ENCODE measurements around the gene FNBP1. TPM values are rescaled to one million over a fixed set of nuclear protein-coding genes. Genes with fewer than 3 reads are reported as not detected.

The FNBP1 gene
- total RNA-seq, 1 donor from 2014 or later, result 34.9 TPM

DNA sequence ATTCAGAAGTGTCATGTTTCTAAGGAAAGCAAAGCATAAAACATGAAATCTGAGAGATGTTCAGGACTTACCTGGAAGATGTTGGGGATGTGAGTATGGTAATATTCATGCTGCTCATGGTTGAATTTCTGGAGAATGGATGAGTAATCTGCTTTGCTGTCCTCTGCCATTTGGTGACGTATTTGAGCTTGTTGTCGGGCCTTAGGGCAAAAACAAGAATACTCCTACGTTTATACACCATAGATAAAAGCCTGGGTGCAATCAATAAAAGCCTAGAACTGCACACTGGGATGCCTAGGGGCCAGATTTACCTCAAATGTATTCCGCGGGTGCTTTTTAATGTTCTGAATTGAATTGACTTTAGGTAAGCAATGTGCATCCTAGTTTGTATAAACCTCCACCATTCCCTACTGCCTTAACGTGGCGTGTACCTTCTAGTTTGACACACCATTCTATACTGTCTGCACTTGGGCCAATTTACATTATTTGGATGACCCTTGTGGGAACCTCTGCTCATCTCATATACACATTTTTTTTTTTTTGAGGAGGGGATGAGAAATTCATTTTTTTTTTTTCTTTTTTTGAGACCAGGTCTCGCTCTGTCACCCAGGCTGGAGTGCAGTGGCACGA lies 113.4 kb downstream of the FNBP1 start:
- Histone ChIP-seq H3K9ac (no peak overlapping the region), H4K20me1 (ENCODE audit: low read depth) (no peaks in the 10 kb centered on the region), H3K36me3 (no peaks in the 10 kb centered on the region), H3K79me2 (ENCODE audit: low read depth) (no peaks in the 10 kb centered on the region), H3K4me1 (peaks cover 21% of the 10 kb centered on the region), H3K9me3 (ENCODE audit: low read depth) (no peaks in the 10 kb centered on the region), H3F3A (ENCODE audit: low read depth) (no peaks in the 10 kb centered on the region), H3K4me3 (no peak overlapping the region), H3K27ac (no peak overlapping the region), H3K27me3 (no peaks in the 10 kb centered on the region), H3K4me2 (no peak overlapping the region), H2AFZ (replicated peaks) (no peak overlapping the region)
- H3K36me3 Mint-ChIP-seq, result peaks cover 10% of the 10 kb centered on the region
- H3K27ac Mint-ChIP-seq, result no peak overlapping the region
- H3K4me3 Mint-ChIP-seq, result no peak overlapping the region
- TF ChIP-seq, protein P1, sequence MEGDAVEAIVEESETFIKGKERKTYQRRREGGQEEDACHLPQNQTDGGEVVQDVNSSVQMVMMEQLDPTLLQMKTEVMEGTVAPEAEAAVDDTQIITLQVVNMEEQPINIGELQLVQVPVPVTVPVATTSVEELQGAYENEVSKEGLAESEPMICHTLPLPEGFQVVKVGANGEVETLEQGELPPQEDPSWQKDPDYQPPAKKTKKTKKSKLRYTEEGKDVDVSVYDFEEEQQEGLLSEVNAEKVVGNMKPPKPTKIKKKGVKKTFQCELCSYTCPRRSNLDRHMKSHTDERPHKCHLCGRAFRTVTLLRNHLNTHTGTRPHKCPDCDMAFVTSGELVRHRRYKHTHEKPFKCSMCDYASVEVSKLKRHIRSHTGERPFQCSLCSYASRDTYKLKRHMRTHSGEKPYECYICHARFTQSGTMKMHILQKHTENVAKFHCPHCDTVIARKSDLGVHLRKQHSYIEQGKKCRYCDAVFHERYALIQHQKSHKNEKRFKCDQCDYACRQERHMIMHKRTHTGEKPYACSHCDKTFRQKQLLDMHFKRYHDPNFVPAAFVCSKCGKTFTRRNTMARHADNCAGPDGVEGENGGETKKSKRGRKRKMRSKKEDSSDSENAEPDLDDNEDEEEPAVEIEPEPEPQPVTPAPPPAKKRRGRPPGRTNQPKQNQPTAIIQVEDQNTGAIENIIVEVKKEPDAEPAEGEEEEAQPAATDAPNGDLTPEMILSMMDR (IDR thresholded peaks at IDR 0.05), result no peak
- TF ChIP-seq EZH2 (IDR thresholded peaks at IDR 0.05) (no peak), EZH2phosphoT487 (IDR thresholded peaks at IDR 0.05) (no peak)
- no peak for DNase-seq (ENCODE audit: low spot score)
- peaks cover 26% of the 10 kb centered on the region for H3K4me1 Mint-ChIP-seq
- no peaks in the 10 kb centered on the region for H3K27me3 Mint-ChIP-seq (ENCODE audit: insufficient read depth, low read depth)
- H3K9me3 Mint-ChIP-seq, result no peaks in the 10 kb centered on the region

DNA sequence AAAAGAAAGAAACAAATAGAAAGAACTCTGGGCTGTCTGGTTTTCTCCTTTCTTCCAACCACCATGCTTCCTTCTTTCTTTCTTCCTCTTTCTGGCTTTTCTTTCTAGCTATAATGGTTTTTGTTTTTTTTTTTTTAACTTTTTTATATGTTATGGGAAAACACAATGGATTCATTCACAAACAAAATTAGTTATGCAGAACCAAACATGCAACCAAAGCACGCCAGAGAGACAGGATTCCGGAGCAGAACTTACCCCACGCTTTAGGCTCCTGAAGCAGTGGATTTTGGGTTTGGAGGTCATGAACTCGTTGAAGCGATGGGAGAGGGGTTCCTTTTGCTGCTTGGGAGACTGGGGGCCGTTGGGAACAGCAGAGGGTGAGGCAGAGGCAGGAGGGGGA lies 119.4 kb downstream of the FNBP1 start:
- no peaks in the 10 kb centered on the region for H3K27me3 Mint-ChIP-seq (ENCODE audit: insufficient read depth, low read depth)
- H3K4me3 ChIP-seq, result no peak overlapping the region
- H3K4me1 Mint-ChIP-seq, result peaks cover 3% of the 10 kb centered on the region
- no peaks in the 10 kb centered on the region for H3K27me3 ChIP-seq
- H3K4me3 Mint-ChIP-seq, result no peak overlapping the region
- no peak overlapping the region for H3K4me2 ChIP-seq
- no peaks in the 10 kb centered on the region for H4K20me1 ChIP-seq (ENCODE audit: low read depth)
- peaks cover 15% of the 10 kb centered on the region for H3K36me3 Mint-ChIP-seq
- H3K9ac ChIP-seq, result no peak overlapping the region
- H2AFZ ChIP-seq (replicated peaks), result no peak overlapping the region
- no peaks in the 10 kb centered on the region for H3K4me1 ChIP-seq
- no peak overlapping the region for H3K27ac ChIP-seq
- no peak for DNase-seq (ENCODE audit: low spot score)
- H3K27ac Mint-ChIP-seq, result no peak overlapping the region
- H3K9me3 Mint-ChIP-seq, result no peaks in the 10 kb centered on the region
- no peak for TF ChIP-seq EZH2phosphoT487 (IDR thresholded peaks at IDR 0.05)
- TF ChIP-seq, protein P1 (IDR thresholded peaks at IDR 0.05), result no peak
- TF ChIP-seq EZH2 (IDR thresholded peaks at IDR 0.05), result no peak
- no peaks in the 10 kb centered on the region for H3K79me2 ChIP-seq (ENCODE audit: low read depth)
- H3F3A ChIP-seq (ENCODE audit: low read depth), result no peaks in the 10 kb centered on the region
- no peaks in the 10 kb centered on the region for H3K9me3 ChIP-seq (ENCODE audit: low read depth)
- no peaks in the 10 kb centered on the region for H3K36me3 ChIP-seq

DNA sequence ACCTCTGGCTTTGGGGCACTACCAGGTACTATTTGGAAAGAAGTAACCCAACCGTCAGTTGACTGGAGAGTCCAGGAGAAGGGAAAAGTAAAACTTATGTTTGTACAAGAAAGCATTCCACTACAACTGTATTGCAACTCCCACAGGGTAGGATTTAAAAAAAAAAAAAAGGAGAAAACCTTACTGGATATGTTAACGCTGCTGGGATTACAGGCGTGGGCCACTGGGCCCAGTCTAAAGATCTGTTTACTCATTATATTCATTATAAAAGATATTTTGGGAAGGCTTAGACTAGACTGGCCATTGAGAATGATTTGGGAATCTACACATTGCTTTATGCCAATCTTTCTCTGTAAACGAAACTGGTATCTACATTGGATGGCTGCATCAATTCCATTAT lies 121.1 kb downstream of the FNBP1 start:
- no peak overlapping the region for H3K27ac ChIP-seq
- no peaks in the 10 kb centered on the region for H4K20me1 ChIP-seq (ENCODE audit: low read depth)
- no peaks in the 10 kb centered on the region for H3K4me1 ChIP-seq
- no peaks in the 10 kb centered on the region for H3K36me3 ChIP-seq
- no peaks in the 10 kb centered on the region for H3F3A ChIP-seq (ENCODE audit: low read depth)
- no peaks in the 10 kb centered on the region for H3K79me2 ChIP-seq (ENCODE audit: low read depth)
- no peaks in the 10 kb centered on the region for H3K27me3 ChIP-seq
- TF ChIP-seq, protein P1 (IDR thresholded peaks at IDR 0.05), result no peak
- TF ChIP-seq EZH2phosphoT487 (IDR thresholded peaks at IDR 0.05), result no peak
- TF ChIP-seq EZH2 (IDR thresholded peaks at IDR 0.05), result no peak
- no peak overlapping the region for H3K4me3 ChIP-seq
- H2AFZ ChIP-seq (replicated peaks), result no peak overlapping the region
- Mint-ChIP-seq H3K27me3 (ENCODE audit: insufficient read depth, low read depth) (no peaks in the 10 kb centered on the region), H3K36me3 (peaks cover 10% of the 10 kb centered on the region), H3K4me3 (no peak overlapping the region), H3K4me1 (peaks cover 3% of the 10 kb centered on the region), H3K27ac (no peak overlapping the region), H3K9me3 (no peaks in the 10 kb centered on the region)
- H3K9me3 ChIP-seq (ENCODE audit: low read depth), result no peaks in the 10 kb centered on the region
- H3K4me2 ChIP-seq, result no peak overlapping the region
- H3K9ac ChIP-seq, result no peak overlapping the region
- DNase-seq (ENCODE audit: low spot score), result no peak
